GM12864 (cell line): ENCODE measurements around the gene CYP4V2.
"Not testable (repeated sequence)": the region's sequence is repeated elsewhere in the genome, so short reads cannot be mapped to it uniquely, and the experiment has no call there.

Experiments used
- DNase-seq: peaks from one replicate; pipeline ENCODE4 v3.0.0-alpha.2; 2011; ENCODE audit warnings: low read depth
- H3K4me3 ChIP-seq: 2 replicates; pipeline ENCODE4 v1.5.1; 2011; ENCODE audit warnings: mild to moderate bottlenecking, low read depth, low read length, control low read depth
- TF ChIP-seq, protein P1 (sequence below): IDR thresholded peaks from 2 replicates; pipeline ENCODE4 v1.5.1; 2011; ENCODE audit warnings: low read depth, mild to moderate bottlenecking, moderate library complexity, low read length, control low read depth, inconsistent platforms; ENCODE audit errors: missing control alignments

The CYP4V2 gene

DNA sequence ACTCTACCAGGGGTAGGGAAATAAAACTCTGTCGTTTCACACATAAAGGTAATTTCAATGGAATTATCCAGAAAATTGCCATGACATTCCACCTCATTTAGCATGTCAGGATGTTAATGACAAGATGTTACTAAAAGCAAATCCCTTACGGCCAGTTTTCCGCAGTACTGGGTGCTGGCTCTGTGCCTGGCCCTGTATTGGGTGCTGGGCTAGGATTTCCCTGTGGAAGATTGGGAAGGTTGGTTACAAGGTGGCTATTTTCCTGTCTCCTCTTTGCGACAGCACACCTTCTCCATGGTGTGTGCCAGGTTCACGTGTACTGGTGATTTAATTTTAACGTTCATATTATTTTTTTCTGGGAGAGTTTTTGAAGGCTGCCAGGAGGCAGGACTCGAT lies 49.1 kb downstream of the CYP4V2 start:
- no peak for DNase-seq
- no peak overlapping the region for H3K4me3 ChIP-seq
- TF ChIP-seq, protein P1, sequence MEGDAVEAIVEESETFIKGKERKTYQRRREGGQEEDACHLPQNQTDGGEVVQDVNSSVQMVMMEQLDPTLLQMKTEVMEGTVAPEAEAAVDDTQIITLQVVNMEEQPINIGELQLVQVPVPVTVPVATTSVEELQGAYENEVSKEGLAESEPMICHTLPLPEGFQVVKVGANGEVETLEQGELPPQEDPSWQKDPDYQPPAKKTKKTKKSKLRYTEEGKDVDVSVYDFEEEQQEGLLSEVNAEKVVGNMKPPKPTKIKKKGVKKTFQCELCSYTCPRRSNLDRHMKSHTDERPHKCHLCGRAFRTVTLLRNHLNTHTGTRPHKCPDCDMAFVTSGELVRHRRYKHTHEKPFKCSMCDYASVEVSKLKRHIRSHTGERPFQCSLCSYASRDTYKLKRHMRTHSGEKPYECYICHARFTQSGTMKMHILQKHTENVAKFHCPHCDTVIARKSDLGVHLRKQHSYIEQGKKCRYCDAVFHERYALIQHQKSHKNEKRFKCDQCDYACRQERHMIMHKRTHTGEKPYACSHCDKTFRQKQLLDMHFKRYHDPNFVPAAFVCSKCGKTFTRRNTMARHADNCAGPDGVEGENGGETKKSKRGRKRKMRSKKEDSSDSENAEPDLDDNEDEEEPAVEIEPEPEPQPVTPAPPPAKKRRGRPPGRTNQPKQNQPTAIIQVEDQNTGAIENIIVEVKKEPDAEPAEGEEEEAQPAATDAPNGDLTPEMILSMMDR, result no peak

DNA sequence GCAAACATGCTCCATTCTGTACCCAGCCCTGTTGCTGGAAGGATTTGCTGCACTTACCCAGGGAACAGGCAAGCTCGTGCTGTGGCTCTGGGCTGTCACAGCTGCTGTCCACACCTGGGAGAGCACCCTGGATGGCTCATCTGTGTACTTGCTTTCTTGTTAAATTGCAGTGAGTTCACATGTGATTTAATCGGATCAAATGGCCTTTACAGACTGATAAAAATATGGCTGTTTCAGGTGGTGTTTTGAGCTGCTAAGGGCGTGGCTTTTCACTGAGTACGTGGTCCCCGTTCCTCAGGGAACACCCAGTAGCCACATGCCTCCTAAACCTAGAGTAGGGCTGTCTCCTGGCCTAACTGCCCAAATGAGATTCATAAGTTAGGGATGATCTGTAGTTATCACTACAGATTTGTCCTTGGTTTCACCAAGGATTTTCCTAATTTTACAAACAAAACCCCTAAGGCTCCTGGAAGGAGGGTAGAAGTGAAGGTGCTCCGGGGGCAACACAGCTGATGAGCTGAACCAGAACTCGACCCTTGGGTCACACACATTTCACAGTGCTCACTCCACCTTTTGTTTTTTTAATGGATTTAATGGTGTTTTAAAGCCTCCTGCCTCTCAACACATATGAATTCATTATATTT lies 49.6 kb downstream of the CYP4V2 start:
- TF ChIP-seq, protein P1, result no peak
- no peak for DNase-seq

DNA sequence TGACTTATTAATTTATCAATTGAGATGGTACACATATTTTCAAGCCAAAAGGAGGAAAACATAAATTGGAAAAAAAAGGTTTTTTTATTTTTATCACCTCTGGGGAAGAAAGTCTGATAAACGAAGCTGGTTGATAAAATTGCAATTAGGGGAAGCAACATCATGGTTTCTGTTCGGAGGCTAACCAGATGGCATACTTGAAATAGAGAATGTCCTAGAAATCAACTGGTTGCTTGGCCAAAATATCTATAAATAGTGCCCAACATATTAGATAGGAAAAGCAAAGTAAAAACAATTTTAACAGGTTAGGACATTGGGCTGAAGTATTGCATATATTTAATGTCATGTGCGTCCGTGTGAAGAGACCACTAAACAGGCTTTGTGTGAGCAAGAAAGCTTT lies 50.2 kb downstream of the CYP4V2 start:
- no peak for DNase-seq
- no peak overlapping the region for H3K4me3 ChIP-seq
- TF ChIP-seq, protein P1, result no peak

More for the DNA sequence above, 49.6 kb downstream of the CYP4V2 start:
- no peak overlapping the region for H3K4me3 ChIP-seq

DNA sequence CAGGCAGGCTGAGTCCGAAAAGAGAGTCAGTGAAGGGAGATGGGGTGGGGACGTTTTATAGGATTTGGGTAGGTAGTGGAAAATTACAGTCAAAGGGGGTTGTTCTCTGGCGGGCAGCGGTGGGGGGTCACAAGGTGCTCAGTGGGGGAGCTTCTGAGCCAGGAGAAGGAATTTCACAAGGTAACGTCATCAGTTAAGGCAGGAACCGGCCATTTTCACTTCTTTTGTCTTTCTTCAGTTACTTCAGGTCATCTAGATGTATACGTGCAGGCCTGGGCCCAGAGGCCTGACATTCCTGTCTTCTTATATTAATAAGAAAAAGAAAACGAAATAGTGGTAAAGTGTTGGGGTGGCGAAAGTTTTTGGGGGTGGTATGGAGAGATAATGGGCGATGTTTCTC lies 50.7 kb downstream of the CYP4V2 start:
- not testable (repeated sequence) for H3K4me3 ChIP-seq, DNase-seq

DNA sequence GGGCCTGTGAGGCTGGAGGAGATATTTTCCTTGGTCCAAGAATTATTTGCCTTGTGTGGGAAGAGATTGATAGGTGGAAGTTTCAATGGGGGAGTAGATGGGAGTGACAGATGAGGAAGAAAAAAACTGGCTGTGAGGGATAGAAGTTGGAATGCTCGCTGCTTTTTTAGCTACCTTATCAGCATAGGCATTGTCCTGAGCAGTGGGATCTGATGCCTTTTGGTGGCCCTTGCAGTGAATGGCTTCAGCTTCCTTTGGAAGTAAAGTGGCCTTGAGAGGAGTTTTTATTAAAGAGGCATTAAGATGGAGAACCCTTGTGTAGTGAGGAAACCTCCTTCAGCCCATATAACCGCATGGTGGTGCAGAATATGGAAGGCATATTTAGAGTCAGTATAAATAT lies 52.0 kb downstream of the CYP4V2 start:
- no peak for DNase-seq
- H3K4me3 ChIP-seq, result no peak overlapping the region
- TF ChIP-seq, protein P1, result no peak

DNA sequence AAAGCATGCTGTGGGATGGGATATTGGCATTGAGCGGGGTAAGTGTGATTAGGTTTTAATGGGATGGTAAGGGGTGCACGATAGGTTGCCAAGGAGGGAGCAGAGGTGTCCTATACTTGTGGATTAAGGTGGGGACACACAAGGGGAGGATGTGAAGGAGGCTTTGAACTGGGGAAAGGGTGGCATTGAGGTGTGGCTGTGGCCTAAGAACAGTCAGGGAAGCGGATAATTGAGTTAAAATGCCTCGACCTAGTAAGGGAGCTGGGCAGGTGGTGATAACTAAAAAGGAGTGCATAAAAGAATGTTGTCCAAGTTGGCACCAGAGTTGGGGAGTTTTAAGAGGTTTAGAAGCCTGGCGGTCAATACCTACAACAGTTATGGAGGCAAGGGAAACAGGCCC lies 53.5 kb downstream of the CYP4V2 start:
- DNase-seq, result no peak
- no peak overlapping the region for H3K4me3 ChIP-seq
- TF ChIP-seq, protein P1, result no peak

DNA sequence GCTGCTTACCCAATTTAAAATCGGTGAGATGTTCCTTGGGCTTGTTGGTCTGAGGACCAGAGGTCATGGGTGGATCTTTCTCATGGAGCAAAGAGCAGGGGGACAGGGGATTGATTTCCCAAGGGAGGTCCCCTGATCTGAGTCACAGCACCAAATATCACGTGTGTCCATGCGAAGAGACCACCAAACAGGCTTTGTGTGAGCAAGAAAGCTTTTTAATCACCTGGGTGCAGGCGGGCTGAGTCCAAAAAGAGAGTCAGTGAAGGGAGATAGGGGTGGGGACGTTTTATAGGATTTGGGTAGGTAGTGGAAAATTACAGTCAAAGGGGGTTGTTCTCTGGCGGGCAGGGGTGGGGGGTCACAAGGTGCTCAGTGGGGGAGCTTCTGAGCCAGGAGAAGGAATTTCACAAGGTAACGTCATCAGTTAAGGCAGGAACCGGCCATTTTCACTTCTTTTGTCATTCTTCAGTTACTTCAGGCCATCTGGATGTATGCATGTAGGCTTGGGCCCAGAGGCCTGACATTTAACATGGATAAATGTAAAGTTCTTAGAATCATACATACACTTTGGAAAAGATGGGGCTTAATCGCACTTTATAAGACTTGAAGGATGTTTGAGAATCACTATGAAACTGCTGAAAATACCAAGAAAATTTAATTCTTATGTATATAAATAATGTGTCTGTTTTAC lies 55.8 kb downstream of the CYP4V2 start:
- H3K4me3 ChIP-seq, DNase-seq: not testable (repeated sequence)

DNA sequence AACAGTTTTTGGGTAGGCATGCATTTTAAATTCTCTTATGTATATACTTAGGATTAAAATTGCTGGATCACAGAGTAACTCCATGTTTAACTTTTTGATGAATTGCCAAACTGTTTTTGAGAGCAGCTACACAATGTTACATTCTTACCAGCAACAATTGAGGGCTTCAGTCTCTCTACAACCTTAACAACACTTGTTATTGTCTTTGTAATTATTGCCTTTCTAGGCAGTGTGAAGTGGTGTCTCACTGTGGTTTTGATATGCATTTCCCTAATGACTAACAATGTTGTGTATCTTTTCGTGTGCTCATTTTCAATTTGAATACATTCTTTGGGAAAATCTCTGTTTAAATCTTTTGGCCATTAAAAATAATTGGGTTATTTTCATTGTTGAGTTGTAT lies 57.3 kb downstream of the CYP4V2 start:
- H3K4me3 ChIP-seq, result no peak overlapping the region
- DNase-seq, result no peak

More for the DNA sequence above, 57.3 kb downstream of the CYP4V2 start:
- TF ChIP-seq, protein P1, result no peak
